Activated naive CD8-positive, alpha-beta T cell treated with anti-CD3 and anti-CD28 coated beads, Interleukin-2, amount 10 ng/mL, durations not matched to agents 7 days and 5 days (primary cell): ENCODE results near the gene CCDC171. TPM values are rescaled to one million over a fixed set of nuclear protein-coding genes. Genes with fewer than 3 reads are reported as not detected.
A peak's percentile ranks its signal among the peaks of the same experiment; 100 is the strongest.

ENCODE experiments used
- ATAC-seq: fragments of 150-1000 bp; cut with Tn5 transposase; one replicate; pipeline ENCODE4 v1.10.0; 2021; ENCODE audit warnings: low read depth, moderate library complexity
- POLR2A ChIA-PET: fragments of 350-600 bp; sonication (Branson Sonifier 250); formaldehyde crosslinking; loops from one replicate; lab custom pipeline; 2021; ENCODE audit warnings: antibody characterized with exemption; lab: Charles Lee
- DNase-seq: peaks from one replicate; pipeline ENCODE4 v3.0.0; 2021
- H3K27ac Mint-ChIP-seq: one replicate; pipeline ENCODE4 v1.8.0; 2022; ENCODE audit warnings: mild to moderate bottlenecking, mixed read lengths
- H3K27me3 Mint-ChIP-seq: one replicate; pipeline ENCODE4 v1.8.0; 2022; ENCODE audit warnings: mild to moderate bottlenecking, moderate library complexity, mixed read lengths
- H3K36me3 Mint-ChIP-seq: one replicate; pipeline ENCODE4 v1.8.0; 2021; ENCODE audit warnings: mild to moderate bottlenecking, mixed read lengths
- H3K4me1 Mint-ChIP-seq: one replicate; pipeline ENCODE4 v1.8.0; 2021; ENCODE audit warnings: mixed read lengths
- H3K4me3 Mint-ChIP-seq: one replicate; pipeline ENCODE4 v1.8.0; 2022; ENCODE audit warnings: mild to moderate bottlenecking, moderate library complexity, mixed read lengths
- H3K9me3 Mint-ChIP-seq: one replicate; pipeline ENCODE4 v1.8.0; 2021; ENCODE audit warnings: mixed read lengths
- total RNA-seq, 2 experiments: library from RNA; stranded (reverse); gene quantifications; one replicate each; pipeline ENCODE4 v1.2.3, GENCODE V29; 2021

The CCDC171 gene
- total RNA-seq, 2 experiments from 2014 or later = 1.7 to 2.7 TPM

DNA sequence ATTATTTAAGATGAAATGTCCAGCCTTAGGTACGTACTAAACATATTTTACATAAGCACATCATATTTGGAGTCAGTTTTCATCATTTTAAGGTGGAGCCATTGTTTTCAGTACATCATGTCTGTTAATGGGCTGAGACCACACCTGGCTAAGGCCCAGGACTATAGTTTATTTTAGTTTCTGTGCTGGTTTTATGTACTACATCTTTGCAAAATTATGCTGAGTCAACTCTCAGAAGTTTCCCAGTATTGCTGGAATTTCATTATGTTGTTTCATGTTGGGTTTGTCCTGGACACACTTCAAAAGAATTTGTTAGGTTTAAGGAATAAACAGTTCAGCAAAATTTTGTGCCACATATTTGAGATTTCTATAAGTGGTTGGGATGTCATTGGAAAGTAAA, 171.2 kb downstream of the CCDC171 start:
- POLR2A ChIA-PET = no interaction called here
- Mint-ChIP-seq H3K27me3 (no peaks in the 10 kb centered on the region), H3K27ac (no peak overlapping the region), H3K36me3 (no peaks in the 10 kb centered on the region), H3K4me1 (no peaks in the 10 kb centered on the region), H3K4me3 (no peak overlapping the region), H3K9me3 (no peaks in the 10 kb centered on the region)
- no peak for DNase-seq
- no peak for ATAC-seq

DNA sequence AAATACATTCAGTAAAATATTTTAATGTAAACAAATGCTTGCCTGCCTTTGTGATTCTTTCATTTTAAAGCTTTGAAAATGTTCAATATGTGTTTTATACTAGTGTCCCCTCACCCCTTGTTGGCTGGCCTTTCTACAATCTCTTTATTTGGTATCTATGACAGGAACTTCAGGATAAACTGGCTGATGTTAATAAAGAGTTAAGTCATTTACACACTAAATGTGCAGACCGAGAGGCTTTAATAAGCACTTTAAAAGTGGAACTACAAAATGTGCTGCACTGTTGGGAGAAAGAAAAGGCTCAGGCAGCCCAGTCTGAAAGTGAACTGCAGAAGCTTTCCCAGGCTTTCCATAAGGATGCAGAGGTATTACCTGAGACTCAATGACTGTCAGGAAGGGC, 171.8 kb downstream of the CCDC171 start:
- Mint-ChIP-seq H3K27me3 (no peaks in the 10 kb centered on the region), H3K4me1 (no peaks in the 10 kb centered on the region), H3K36me3 (no peaks in the 10 kb centered on the region), H3K9me3 (no peaks in the 10 kb centered on the region), H3K4me3 (no peak overlapping the region), H3K27ac (no peak overlapping the region)
- DNase-seq (no peak), ATAC-seq (no peak)
- POLR2A ChIA-PET = no interaction called here

DNA sequence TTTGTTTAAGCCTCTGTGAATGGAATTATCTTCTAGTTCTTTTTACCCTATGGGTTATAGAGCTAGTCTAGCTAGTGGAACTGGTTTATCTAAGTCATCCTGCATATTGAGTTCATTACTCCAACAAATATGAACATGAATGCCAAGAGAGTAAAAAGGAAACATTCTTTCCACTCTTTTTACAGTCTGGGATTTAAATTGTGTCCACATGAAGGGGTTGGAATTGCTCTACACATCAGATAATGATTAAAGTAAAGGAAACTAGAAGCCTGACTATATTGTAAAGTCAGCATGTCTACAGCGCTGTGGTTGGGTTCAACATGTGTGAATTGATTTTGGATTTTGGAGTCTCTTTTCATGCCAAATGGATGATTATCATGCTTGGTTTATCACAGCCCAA, 173.1 kb downstream of the CCDC171 start:
- no peak for DNase-seq
- Mint-ChIP-seq H3K27ac (no peak overlapping the region), H3K9me3 (no peaks in the 10 kb centered on the region), H3K27me3 (no peaks in the 10 kb centered on the region), H3K36me3 (no peaks in the 10 kb centered on the region), H3K4me1 (no peaks in the 10 kb centered on the region), H3K4me3 (no peak overlapping the region)
- no peak for ATAC-seq
- POLR2A ChIA-PET = no interaction called here

DNA sequence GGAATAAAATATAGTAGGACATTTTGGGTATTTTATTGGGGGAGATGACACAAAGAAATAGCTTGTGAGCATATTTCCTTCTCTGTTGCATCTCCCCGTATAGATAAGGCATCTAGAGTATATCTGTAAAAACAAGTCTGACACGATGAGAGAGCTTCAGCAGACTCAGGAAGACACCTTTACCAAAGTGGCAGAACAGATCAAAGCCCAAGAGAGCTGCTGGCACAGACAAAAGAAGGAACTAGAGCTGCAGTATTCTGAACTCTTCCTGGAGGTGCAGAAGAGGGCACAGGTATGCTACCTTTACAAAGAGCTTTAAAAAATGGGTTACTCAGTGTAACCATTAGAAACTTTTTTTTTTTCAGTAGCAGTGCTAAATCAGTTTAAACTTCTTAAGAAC, 176.7 kb downstream of the CCDC171 start:
- Mint-ChIP-seq H3K4me3 (no peak overlapping the region), H3K27me3 (no peaks in the 10 kb centered on the region), H3K4me1 (no peaks in the 10 kb centered on the region), H3K36me3 (no peaks in the 10 kb centered on the region), H3K27ac (no peak overlapping the region), H3K9me3 (no peaks in the 10 kb centered on the region)
- ATAC-seq = no peak
- POLR2A ChIA-PET = no interaction called here
- DNase-seq = no peak

DNA sequence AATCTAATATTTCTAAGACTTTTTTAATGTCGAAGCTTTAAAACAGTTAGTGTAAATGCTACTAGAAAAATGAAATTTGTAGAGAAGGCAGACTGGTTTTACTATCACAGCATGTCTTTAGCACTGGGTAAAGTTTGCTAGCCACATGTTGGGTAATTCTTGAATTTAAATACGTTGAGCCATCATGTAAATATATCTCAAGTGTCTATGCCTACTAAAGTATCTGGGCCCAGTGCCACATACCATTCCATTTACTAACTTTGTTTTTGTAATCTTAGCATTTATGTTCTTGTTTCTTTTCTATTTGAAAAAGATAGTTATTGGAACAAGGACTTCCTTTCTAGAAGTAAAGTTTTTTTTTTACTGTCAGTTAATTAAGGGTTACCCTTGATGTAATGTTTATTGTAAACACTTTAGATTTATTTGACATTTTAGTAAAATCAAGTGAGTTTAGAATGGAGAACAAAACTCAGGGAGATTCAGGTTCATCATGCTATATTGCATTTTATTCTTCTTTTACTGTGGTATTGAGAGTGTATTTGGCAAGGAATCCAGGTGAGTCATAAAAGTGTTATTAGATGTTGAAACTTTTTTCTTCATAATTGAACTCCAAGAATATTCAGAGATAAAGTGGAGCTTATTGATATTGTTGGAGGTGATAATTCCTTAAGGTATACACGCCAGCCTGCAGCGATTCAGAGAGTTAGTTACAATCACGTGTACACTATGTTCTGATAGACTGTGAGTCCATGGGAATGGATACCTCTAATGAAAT, 182.4 kb downstream of the CCDC171 start:
- Mint-ChIP-seq H3K27ac (no peak overlapping the region), H3K9me3 (no peaks in the 10 kb centered on the region), H3K4me3 (no peak overlapping the region), H3K27me3 (peaks cover 1% of the 10 kb centered on the region), H3K4me1 (no peaks in the 10 kb centered on the region), H3K36me3 (no peaks in the 10 kb centered on the region)
- DNase-seq (no peak), ATAC-seq (no peak)
- POLR2A ChIA-PET = no interaction called here

DNA sequence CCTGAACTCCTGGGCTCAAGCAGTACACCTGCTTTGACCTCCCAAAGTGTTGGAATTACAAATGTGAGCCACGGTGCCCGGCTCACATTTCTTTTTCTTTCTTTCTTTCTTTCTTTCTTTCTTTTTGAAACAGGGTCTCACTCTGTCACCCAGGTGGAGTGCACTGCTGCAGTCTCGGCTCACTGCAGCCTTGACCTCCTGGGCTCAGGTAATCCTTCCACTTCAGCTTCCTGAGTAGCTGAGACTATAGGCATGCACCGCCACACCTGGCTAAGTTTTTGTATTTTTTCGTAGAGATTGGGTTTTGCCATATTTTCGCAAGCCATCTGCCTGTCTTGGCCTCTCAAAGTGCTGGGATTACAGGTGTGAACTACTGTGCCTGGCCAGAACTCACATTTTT, 183.7 kb downstream of the CCDC171 start:
- POLR2A ChIA-PET = no interaction called here
- no peaks in the 10 kb centered on the region for H3K9me3 Mint-ChIP-seq
- no peaks in the 10 kb centered on the region for H3K36me3 Mint-ChIP-seq
- no peak overlapping the region for H3K27ac Mint-ChIP-seq
- H3K4me3 Mint-ChIP-seq = no peak overlapping the region
- H3K4me1 Mint-ChIP-seq = no peaks in the 10 kb centered on the region
- H3K27me3 Mint-ChIP-seq = peaks cover 1% of the 10 kb centered on the region
- DNase-seq = no peak
- no peak for ATAC-seq

DNA sequence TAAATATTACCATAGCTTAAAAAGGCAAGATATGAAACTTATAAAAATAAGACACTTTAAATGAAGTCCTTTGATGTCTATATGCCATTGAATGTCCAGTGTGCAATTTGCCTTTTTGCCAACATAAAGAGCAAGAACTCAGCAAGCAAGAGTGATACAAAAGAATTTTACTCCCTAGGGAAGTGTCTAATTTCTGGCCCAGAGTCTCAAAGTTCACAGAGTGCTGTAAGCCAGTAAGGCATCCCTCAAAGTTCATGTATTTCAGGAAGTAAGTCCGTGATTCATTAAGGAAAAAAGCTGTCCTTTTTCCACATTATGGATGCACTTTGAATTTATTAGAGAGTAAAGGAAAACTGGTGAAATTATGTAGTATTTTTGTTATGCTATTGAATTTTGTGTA, 185.2 kb downstream of the CCDC171 start:
- POLR2A ChIA-PET = no interaction called here
- no peaks in the 10 kb centered on the region for H3K4me1 Mint-ChIP-seq
- no peak for ATAC-seq
- no peak overlapping the region for H3K27ac Mint-ChIP-seq
- no peaks in the 10 kb centered on the region for H3K9me3 Mint-ChIP-seq
- H3K27me3 Mint-ChIP-seq = peaks cover 1% of the 10 kb centered on the region
- no peak overlapping the region for H3K4me3 Mint-ChIP-seq
- H3K36me3 Mint-ChIP-seq = no peaks in the 10 kb centered on the region
- no peak for DNase-seq

DNA sequence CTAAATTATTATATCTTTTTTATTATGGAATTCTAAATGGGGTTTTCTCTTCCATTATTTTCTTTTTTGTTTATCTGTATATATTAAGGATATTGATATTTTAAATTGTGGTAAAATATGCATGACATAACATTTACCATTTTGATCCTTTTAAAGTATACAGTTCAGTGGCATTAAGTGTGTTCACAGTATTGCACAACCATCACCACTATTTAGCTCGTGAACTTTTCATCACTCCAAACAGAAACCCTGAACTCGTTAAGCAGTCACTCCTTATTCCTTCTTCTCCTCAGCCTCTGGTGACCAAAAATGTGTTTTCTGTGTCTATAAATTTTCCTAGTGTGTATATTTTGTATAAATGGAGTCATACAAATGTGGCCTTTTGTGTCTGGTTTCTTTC, 188.2 kb downstream of the CCDC171 start:
- H3K27me3 Mint-ChIP-seq = peaks cover 1% of the 10 kb centered on the region

DNA sequence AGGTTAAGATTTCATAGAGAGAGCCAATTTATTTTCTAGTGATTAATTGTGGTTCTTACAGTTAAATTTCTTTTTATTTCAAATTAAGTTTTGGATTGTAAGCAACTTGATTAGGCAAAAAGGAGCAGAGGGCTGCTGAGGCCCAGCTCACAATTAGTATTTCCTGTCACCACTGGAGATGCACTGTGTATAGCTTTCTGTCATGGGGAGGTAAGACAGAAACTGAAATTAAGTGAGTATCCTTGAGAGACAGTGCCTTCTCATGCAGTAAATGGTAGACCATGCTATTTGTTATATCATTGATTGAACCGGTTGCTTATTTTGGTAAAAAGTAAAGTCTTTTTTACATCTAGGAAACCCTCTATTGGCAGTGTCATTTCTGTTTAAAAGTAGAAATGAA, 190.7 kb downstream of the CCDC171 start:
- ATAC-seq = peak; percentile 33
- POLR2A ChIA-PET = no interaction called here
- Mint-ChIP-seq H3K27me3 (no peaks in the 10 kb centered on the region), H3K4me1 (no peaks in the 10 kb centered on the region), H3K27ac (no peak overlapping the region), H3K9me3 (peaks cover 2% of the 10 kb centered on the region), H3K36me3 (peaks cover 2% of the 10 kb centered on the region), H3K4me3 (no peak overlapping the region)
- DNase-seq = no peak

More for the DNA sequence above, 188.2 kb downstream of the CCDC171 start:
- POLR2A ChIA-PET = no interaction called here
- Mint-ChIP-seq H3K9me3 (no peaks in the 10 kb centered on the region), H3K4me1 (no peaks in the 10 kb centered on the region), H3K36me3 (no peaks in the 10 kb centered on the region), H3K4me3 (no peak overlapping the region), H3K27ac (no peak overlapping the region)
- DNase-seq (no peak), ATAC-seq (no peak)

DNA sequence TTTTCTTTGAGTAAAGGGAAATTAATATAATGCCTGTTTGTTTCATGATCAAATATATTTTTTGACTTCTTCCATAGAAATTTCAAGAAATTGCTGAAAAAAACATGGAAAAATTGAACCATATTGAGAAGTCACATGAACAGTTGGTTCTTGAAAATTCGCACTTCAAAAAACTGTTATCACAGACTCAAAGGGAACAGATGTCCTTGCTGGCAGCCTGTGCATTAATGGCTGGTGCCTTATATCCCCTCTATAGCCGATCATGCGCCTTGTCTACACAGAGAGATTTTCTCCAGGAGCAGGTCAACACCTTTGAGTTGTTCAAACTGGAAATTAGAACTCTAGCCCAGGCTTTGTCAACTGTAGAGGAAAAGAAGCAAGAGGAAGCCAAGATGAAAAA, 191.4 kb downstream of the CCDC171 start:
- ATAC-seq (no peak), DNase-seq (no peak)
- H3K36me3 Mint-ChIP-seq = peaks cover 2% of the 10 kb centered on the region
- H3K4me1 Mint-ChIP-seq = no peaks in the 10 kb centered on the region
- H3K27me3 Mint-ChIP-seq = no peaks in the 10 kb centered on the region
- peaks cover 2% of the 10 kb centered on the region for H3K9me3 Mint-ChIP-seq
- no peak overlapping the region for H3K4me3 Mint-ChIP-seq
- POLR2A ChIA-PET = no interaction called here
- no peak overlapping the region for H3K27ac Mint-ChIP-seq

DNA sequence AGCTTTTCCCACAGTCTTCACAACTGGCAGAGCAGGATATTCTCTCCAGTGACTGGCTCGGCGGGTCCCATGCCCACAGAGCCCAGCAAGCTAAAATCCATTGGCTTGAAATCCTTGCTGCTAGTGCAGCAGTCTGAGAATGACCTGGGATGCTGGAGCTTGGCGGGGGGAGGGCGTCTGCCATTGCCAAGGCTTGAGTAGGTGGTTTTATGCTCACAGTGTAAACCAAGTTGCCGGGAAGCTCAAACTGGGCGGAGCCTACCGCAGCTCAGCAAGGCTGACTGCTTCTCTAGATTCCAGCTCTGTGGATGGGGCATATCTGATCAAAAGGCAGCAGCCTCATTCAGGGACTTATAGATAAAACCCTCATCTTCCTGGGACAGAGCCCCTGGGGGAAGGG, 194.1 kb downstream of the CCDC171 start:
- no peaks in the 10 kb centered on the region for H3K27me3 Mint-ChIP-seq
- ATAC-seq (no peak), DNase-seq (no peak)
- POLR2A ChIA-PET = no interaction called here
- no peaks in the 10 kb centered on the region for H3K4me1 Mint-ChIP-seq
- H3K9me3 Mint-ChIP-seq = peaks cover 4% of the 10 kb centered on the region
- H3K27ac Mint-ChIP-seq = no peak overlapping the region
- peaks cover 2% of the 10 kb centered on the region for H3K36me3 Mint-ChIP-seq
- no peak overlapping the region for H3K4me3 Mint-ChIP-seq

DNA sequence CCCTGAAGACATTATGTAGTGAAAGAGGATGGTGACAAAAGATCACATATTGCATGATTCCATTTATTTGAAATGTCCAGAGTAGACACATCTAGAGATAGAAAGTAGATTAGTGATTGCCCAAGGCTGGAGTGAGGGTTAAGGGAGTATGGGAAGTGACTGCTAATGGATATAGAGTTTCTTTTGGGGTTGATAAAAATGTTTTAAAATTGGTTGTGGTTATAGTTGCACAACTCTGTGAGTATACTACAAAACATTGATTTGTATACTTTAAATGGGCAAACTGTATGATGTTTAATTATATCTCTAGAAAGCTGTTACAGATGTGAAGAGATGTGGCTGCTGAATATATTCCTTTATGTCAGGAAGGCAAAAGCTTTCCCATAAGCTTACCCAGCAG, 202.8 kb downstream of the CCDC171 start:
- no peak overlapping the region for H3K4me3 Mint-ChIP-seq
- H3K27ac Mint-ChIP-seq = no peak overlapping the region
- no peak for DNase-seq
- H3K4me1 Mint-ChIP-seq = no peaks in the 10 kb centered on the region
- H3K9me3 Mint-ChIP-seq = no peaks in the 10 kb centered on the region
- no peak for ATAC-seq
- no peaks in the 10 kb centered on the region for H3K36me3 Mint-ChIP-seq
- POLR2A ChIA-PET = no interaction called here
- H3K27me3 Mint-ChIP-seq = no peaks in the 10 kb centered on the region

DNA sequence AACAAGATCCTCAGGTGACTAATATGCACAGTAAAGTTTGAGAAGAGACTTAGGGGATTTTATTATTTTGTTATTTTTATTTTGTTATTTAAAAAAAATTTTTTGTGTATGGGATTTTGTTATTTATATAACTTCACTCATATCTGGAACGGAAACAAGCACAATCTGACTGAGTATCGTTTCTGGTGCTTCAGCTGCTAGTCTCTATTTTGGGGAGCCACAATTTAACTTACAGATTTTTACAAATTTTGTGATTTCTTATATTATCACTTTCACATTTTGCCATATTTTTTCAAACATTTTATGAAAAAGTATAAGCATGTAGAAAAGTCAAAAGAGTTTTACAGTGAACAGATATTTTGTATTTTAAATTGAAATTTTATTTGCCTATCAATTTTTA, 208.7 kb downstream of the CCDC171 start:
- Mint-ChIP-seq H3K36me3 (no peaks in the 10 kb centered on the region), H3K27ac (no peak overlapping the region), H3K27me3 (peaks cover under 1% of the 10 kb centered on the region), H3K4me3 (no peak overlapping the region), H3K9me3 (no peaks in the 10 kb centered on the region), H3K4me1 (no peaks in the 10 kb centered on the region)
- POLR2A ChIA-PET = no interaction called here
- no peak for ATAC-seq
- no peak for DNase-seq

DNA sequence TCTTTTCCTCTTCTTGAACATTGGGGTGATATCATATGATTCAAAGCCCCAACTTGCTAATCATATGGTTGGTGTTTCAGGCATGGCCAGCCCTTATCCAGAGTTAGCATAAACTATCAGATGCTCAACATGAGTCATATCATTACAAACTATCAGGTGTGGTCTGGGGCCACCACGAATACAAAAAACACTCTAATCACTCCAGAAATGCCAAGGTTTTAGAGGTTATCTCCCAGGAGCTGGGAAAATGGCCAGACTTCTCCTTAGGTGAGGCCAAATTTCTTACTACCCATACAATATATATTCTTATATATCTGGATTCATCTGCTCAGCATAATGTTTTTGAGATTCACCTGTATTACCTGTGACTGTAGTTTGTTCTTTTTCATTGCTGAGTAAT, 210.5 kb downstream of the CCDC171 start:
- no peak overlapping the region for H3K27ac Mint-ChIP-seq
- no peaks in the 10 kb centered on the region for H3K9me3 Mint-ChIP-seq
- no peaks in the 10 kb centered on the region for H3K36me3 Mint-ChIP-seq
- H3K27me3 Mint-ChIP-seq = peaks cover 2% of the 10 kb centered on the region
- H3K4me3 Mint-ChIP-seq = no peak overlapping the region
- no peak for DNase-seq
- no peak for ATAC-seq
- H3K4me1 Mint-ChIP-seq = no peaks in the 10 kb centered on the region
- POLR2A ChIA-PET = no interaction called here
